Measurements from ENCODE around the gene LMTK2.
A peak's percentile ranks its signal among the peaks of the same experiment; 100 is the strongest.

LMTK2 gene

GRCh38 chr7:98106647-98107312, at the start of gene LMTK2:
Gene LMTK2, plus strand, starts transcription at chr7:98106862. Its CDS starts 316 bp downstream, at chr7:98107178.
- H3K36me3 ChIP-seq = peaks cover 5% of the 10 kb centered on the region
- H3K27me3 ChIP-seq (ENCODE audit: insufficient read depth, low read depth, severe bottlenecking) = no peaks in the 10 kb centered on the region
- H3K27ac ChIP-seq = peak within 1 kb of the TSS; percentile 92
- TF ChIP-seq CTCF (IDR thresholded peaks at IDR 0.05; ENCODE audit: low read depth, low read length) = peak; percentile 80
- H3K4me3 ChIP-seq (ENCODE audit: low read depth, low read length) = peak within 1 kb of the TSS; percentile 92
- peaks cover 2% of the 10 kb centered on the region for H3K9me3 ChIP-seq (ENCODE audit: severe bottlenecking)
- peak; percentile 90 for DNase-seq

GRCh38 chr7:98057157-98057556, 49.5 kb upstream of the LMTK2 start:
- H3K27ac ChIP-seq = no peak overlapping the region
- H3K9me3 ChIP-seq (ENCODE audit: severe bottlenecking) = no peaks in the 10 kb centered on the region
- H3K36me3 ChIP-seq = no peaks in the 10 kb centered on the region
- no peak for TF ChIP-seq CTCF (IDR thresholded peaks at IDR 0.05; ENCODE audit: low read depth, low read length)
- no peak for DNase-seq
- H3K27me3 ChIP-seq (ENCODE audit: insufficient read depth, low read depth, severe bottlenecking) = no peaks in the 10 kb centered on the region
- no peak overlapping the region for H3K4me3 ChIP-seq (ENCODE audit: low read depth, low read length)

DNA sequence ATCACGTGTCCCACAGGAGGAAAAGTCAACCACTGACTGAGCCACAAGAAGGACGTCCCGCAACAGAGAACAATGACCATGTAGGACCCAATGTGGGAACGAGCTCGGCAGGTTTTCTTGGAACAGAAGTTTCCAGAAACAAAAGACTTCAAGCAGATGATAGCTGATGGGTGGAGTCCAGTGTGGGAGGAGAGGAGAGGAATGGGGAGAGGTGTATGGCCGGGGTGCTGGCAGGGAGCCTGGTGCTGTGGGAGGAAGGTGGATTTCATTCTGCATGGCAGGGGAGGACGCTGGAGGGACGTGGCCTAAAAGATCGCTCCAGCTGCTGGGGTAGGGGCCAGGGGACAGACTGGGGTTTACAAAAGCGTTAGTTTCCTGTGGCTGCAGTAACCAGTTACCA, 48.5 kb upstream of the LMTK2 start:
- H3K9me3 ChIP-seq (ENCODE audit: severe bottlenecking) = no peaks in the 10 kb centered on the region
- no peak for DNase-seq

GRCh38 chr7:98064233-98064632, 42.4 kb upstream of the LMTK2 start:
- Histone ChIP-seq H3K27ac (no peak overlapping the region), H3K27me3 (ENCODE audit: insufficient read depth, low read depth, severe bottlenecking) (peaks cover 3% of the 10 kb centered on the region), H3K4me3 (ENCODE audit: low read depth, low read length) (no peak overlapping the region), H3K36me3 (no peaks in the 10 kb centered on the region), H3K9me3 (ENCODE audit: severe bottlenecking) (peaks cover 5% of the 10 kb centered on the region)
- TF ChIP-seq CTCF (IDR thresholded peaks at IDR 0.05; ENCODE audit: low read depth, low read length) = no peak
- DNase-seq = no peak

More for the DNA sequence above, 48.5 kb upstream of the LMTK2 start:
- H3K36me3 ChIP-seq = no peaks in the 10 kb centered on the region
- no peak overlapping the region for H3K27ac ChIP-seq
- H3K4me3 ChIP-seq (ENCODE audit: low read depth, low read length) = no peak overlapping the region
- no peaks in the 10 kb centered on the region for H3K27me3 ChIP-seq (ENCODE audit: insufficient read depth, low read depth, severe bottlenecking)
- TF ChIP-seq CTCF (IDR thresholded peaks at IDR 0.05; ENCODE audit: low read depth, low read length) = no peak

DNA sequence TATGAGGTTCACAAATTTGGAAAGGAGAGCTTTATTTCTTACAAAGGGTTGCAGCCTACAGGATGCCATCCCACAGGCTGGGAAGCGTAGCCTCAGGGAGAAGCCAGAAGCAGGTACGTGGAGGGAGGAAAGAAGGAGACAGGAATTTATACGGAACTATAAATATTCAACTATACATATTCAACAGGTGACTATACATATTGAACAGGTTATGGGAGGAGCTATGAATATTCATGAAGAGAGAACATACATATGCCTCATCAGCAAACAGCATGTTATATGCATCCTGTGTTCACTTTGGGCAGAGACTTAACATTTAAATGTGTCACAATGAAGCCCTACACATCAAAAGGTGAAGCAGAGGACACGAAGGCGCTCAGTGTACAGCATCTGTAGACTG, 40.5 kb upstream of the LMTK2 start:
- TF ChIP-seq CTCF (IDR thresholded peaks at IDR 0.05; ENCODE audit: low read depth, low read length) = no peak
- Histone ChIP-seq H3K27me3 (ENCODE audit: insufficient read depth, low read depth, severe bottlenecking) (peaks cover 3% of the 10 kb centered on the region), H3K36me3 (no peaks in the 10 kb centered on the region), H3K4me3 (ENCODE audit: low read depth, low read length) (no peak overlapping the region), H3K9me3 (ENCODE audit: severe bottlenecking) (peaks cover 5% of the 10 kb centered on the region), H3K27ac (no peak overlapping the region)
- DNase-seq = no peak

Measured in WERI-Rb-1 (cell line).